ENCODE measurements around the gene LTV1.

DNA sequence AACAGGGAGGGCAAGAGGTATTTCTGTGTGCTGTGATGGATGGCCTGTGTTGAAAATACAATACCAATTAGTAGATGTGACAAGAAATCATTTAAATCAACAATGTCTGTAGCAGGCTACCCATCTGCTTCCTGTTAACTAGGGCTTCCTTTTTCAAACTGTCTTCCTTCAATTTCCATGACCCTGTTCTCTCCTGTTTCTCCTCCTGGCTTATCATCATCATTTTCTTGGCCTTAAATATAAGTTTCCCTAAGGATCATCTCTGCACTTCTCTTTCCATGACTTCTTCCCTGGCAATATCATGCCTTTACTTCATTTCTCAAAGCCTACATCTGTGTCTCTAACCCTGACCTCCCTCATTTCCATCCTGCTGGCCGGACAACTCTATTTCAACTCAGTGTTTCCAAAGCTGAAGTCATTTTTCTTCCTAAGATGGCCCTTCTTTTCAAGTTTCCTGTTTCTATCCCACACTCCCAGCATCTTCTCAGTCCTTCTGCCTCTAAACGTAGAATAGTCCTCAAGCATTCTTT lies 39.3 kb downstream of the LTV1 start:
- TF ChIP-seq, protein P1, sequence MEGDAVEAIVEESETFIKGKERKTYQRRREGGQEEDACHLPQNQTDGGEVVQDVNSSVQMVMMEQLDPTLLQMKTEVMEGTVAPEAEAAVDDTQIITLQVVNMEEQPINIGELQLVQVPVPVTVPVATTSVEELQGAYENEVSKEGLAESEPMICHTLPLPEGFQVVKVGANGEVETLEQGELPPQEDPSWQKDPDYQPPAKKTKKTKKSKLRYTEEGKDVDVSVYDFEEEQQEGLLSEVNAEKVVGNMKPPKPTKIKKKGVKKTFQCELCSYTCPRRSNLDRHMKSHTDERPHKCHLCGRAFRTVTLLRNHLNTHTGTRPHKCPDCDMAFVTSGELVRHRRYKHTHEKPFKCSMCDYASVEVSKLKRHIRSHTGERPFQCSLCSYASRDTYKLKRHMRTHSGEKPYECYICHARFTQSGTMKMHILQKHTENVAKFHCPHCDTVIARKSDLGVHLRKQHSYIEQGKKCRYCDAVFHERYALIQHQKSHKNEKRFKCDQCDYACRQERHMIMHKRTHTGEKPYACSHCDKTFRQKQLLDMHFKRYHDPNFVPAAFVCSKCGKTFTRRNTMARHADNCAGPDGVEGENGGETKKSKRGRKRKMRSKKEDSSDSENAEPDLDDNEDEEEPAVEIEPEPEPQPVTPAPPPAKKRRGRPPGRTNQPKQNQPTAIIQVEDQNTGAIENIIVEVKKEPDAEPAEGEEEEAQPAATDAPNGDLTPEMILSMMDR (IDR thresholded peaks at IDR 0.05; ENCODE audit: insufficient read depth, low read depth, low read length): no peak
- no peak for TF ChIP-seq EZH2 (IDR thresholded peaks at IDR 0.05; ENCODE audit: insufficient read depth, low read length)

Data from astrocyte (in vitro differentiated cells and primary cell).